Type B pancreatic cell (in vitro differentiated cells): Measurements from ENCODE around the gene FAT2. TPM values are rescaled to one million over a fixed set of nuclear protein-coding genes. Genes with fewer than 3 reads are reported as not detected.

Experiments
- DNase-seq: peaks from one replicate; pipeline ENCODE4 v3.0.0; 2021; ENCODE audit warnings: mixed read lengths; ENCODE audit not compliant: unreplicated experiment; ENCODE audit errors: extremely low spot score
- H3K27ac Mint-ChIP-seq: 2 replicates; pipeline ENCODE4 v1.8.0; 2021; ENCODE audit warnings: mild to moderate bottlenecking, mixed read lengths
- H3K27me3 Mint-ChIP-seq: 2 replicates; pipeline ENCODE4 v1.8.0; 2021; ENCODE audit warnings: mixed read lengths
- H3K36me3 Mint-ChIP-seq: 2 replicates; pipeline ENCODE4 v1.8.0; 2021; ENCODE audit warnings: mixed read lengths
- H3K4me1 Mint-ChIP-seq: one replicate; pipeline ENCODE4 v1.8.0; 2021; ENCODE audit warnings: mixed read lengths; ENCODE audit not compliant: unreplicated experiment
- H3K4me3 Mint-ChIP-seq: 2 replicates; pipeline ENCODE4 v1.8.0; 2021; ENCODE audit warnings: mild to moderate bottlenecking, mixed read lengths
- H3K9me3 Mint-ChIP-seq: 2 replicates; pipeline ENCODE4 v1.8.0; 2021; ENCODE audit warnings: mixed read lengths
- CTCF ChIP-seq: fragments of 200-600 bp; sonication (generic); conservative IDR thresholded peaks from 2 replicates; pipeline ENCODE4 v1.5.0; 2021; ENCODE audit warnings: antibody characterized with exemption, mild to moderate bottlenecking
- total RNA-seq: library from RNA; stranded (reverse); gene quantifications from 2 replicates; pipeline ENCODE4 v1.2.1, GENCODE V29; 2021; ENCODE audit warnings: low replicate concordance

Gene FAT2
- total RNA-seq, 1 donor from 2014 or later: 0.80 TPM

GRCh38 chr5:151562019-151562707, 29.0 kb downstream of the FAT2 start:
- H3K4me1 Mint-ChIP-seq: no peaks in the 10 kb centered on the region
- H3K36me3 Mint-ChIP-seq: no peaks in the 10 kb centered on the region
- H3K27ac Mint-ChIP-seq: no peak overlapping the region
- peaks cover 6% of the 10 kb centered on the region for H3K27me3 Mint-ChIP-seq
- H3K9me3 Mint-ChIP-seq: no peaks in the 10 kb centered on the region
- no peak overlapping the region for H3K4me3 Mint-ChIP-seq
- TF ChIP-seq CTCF: no peak
- no peak for DNase-seq

- Mint-ChIP-seq H3K27me3 (peaks cover 6% of the 10 kb centered on the region), H3K27ac (no peak overlapping the region), H3K9me3 (no peaks in the 10 kb centered on the region), H3K36me3 (no peaks in the 10 kb centered on the region), H3K4me1 (no peaks in the 10 kb centered on the region), H3K4me3 (no peak overlapping the region)
- TF ChIP-seq CTCF: no peak
- no peak for DNase-seq
Measured at GRCh38 chr5:151557951-151558350, 33.2 kb downstream of the FAT2 start.

- no peaks in the 10 kb centered on the region for H3K9me3 Mint-ChIP-seq
- no peaks in the 10 kb centered on the region for H3K36me3 Mint-ChIP-seq
- no peak for TF ChIP-seq CTCF
- no peak overlapping the region for H3K4me3 Mint-ChIP-seq
- H3K4me1 Mint-ChIP-seq: no peaks in the 10 kb centered on the region
- peaks cover 6% of the 10 kb centered on the region for H3K27me3 Mint-ChIP-seq
- no peak overlapping the region for H3K27ac Mint-ChIP-seq
- no peak for DNase-seq
Measured at GRCh38 chr5:151557466-151557865, 33.7 kb downstream of the FAT2 start.

- Mint-ChIP-seq H3K27me3 (peaks cover 2% of the 10 kb centered on the region), H3K4me1 (no peaks in the 10 kb centered on the region), H3K9me3 (no peaks in the 10 kb centered on the region), H3K36me3 (no peaks in the 10 kb centered on the region), H3K4me3 (no peak overlapping the region), H3K27ac (no peak overlapping the region)
- no peak for TF ChIP-seq CTCF
- DNase-seq: no peak
Measured at GRCh38 chr5:151556806-151557205, 34.3 kb downstream of the FAT2 start.

- Mint-ChIP-seq H3K4me1 (no peaks in the 10 kb centered on the region), H3K9me3 (no peaks in the 10 kb centered on the region), H3K36me3 (no peaks in the 10 kb centered on the region), H3K27ac (no peak overlapping the region), H3K4me3 (no peak overlapping the region), H3K27me3 (no peaks in the 10 kb centered on the region)
- DNase-seq: no peak
- TF ChIP-seq CTCF: no peak
Measured at GRCh38 chr5:151555760-151556576, 35.2 kb downstream of the FAT2 start.
